22Rv1 (cell line): ENCODE data around the gene NCKIPSD.

Source experiments
- ZFX ChIP-seq: fragments of 450-650 bp; IDR thresholded peaks from 2 replicates; pipeline ENCODE4 v1.6.1; 2017; ENCODE audit warnings: antibody characterized with exemption, borderline replicate concordance
- TF ChIP-seq, protein P1 (sequence below): fragments of 450-650 bp; IDR thresholded peaks from 2 replicates; pipeline ENCODE4 v1.5.1; 2017; ENCODE audit warnings: mild to moderate bottlenecking

DNA sequence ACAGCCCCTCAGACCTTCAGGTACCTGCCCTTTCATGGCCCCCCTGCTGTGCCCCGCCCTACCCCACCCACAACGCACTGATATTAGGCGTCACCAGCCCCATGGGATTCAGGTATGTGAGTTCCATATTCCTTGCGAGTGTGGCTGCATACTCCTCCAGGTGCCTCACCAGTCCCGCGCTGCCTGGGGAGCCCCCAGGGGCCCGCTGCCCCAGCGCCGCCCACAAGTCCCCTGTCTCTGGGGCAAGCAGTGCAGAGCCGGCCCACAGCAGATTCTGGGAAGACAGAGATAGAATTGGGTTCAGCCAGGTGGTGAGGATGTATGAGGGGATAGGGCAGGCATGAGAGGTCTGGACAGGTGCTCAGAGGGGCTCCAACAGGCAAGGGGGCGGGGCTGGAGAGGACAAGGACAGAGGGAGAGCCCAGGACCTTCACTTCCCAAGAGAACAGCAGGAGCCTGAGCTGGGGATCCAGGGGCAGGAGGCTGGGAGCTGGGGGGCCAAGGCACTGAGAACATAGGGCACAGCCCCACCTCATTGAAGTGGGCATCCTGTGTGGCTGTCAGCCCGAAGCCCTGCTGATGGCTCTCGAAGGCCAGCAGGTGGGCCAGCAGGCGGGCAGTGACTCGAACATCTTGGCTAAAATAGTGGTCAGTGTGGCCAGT is 37.4 kb downstream of the NCKIPSD start:
- TF ChIP-seq, protein P1, sequence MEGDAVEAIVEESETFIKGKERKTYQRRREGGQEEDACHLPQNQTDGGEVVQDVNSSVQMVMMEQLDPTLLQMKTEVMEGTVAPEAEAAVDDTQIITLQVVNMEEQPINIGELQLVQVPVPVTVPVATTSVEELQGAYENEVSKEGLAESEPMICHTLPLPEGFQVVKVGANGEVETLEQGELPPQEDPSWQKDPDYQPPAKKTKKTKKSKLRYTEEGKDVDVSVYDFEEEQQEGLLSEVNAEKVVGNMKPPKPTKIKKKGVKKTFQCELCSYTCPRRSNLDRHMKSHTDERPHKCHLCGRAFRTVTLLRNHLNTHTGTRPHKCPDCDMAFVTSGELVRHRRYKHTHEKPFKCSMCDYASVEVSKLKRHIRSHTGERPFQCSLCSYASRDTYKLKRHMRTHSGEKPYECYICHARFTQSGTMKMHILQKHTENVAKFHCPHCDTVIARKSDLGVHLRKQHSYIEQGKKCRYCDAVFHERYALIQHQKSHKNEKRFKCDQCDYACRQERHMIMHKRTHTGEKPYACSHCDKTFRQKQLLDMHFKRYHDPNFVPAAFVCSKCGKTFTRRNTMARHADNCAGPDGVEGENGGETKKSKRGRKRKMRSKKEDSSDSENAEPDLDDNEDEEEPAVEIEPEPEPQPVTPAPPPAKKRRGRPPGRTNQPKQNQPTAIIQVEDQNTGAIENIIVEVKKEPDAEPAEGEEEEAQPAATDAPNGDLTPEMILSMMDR, result no peak
- no peak for TF ChIP-seq ZFX
